Common myeloid progenitor, CD34-positive (primary cell): ENCODE data around the gene PIAS3.

Experiments
- CTCF ChIA-PET: fragments of 350-600 bp; sonication (Branson Sonifier 250); formaldehyde crosslinking; loops from one replicate; lab custom pipeline; 2021; ENCODE audit warnings: antibody characterized with exemption; lab: Charles Lee
- POLR2A ChIA-PET: fragments of 350-600 bp; sonication (Branson Sonifier 250); formaldehyde crosslinking; loops from one replicate; lab custom pipeline; 2021; ENCODE audit warnings: antibody characterized with exemption; lab: Charles Lee
- DNase-seq, 3 donors: peaks; one replicate each; pipeline versions ENCODE4 v3.0.0 to v3.0.0-alpha.2; 2013
- H3K27ac ChIP-seq, 2 experiments: 1 replicate in 1 of 2; 2 replicates in 1 of 2; pipeline ENCODE4 v1.7.0; 2013; ENCODE audit warnings: inconsistent platforms in 2 of 2, low read length in 2 of 2, mild to moderate bottlenecking in 2 of 2, low read depth in 1 of 2, moderate library complexity in 1 of 2; ENCODE audit not compliant: severe bottlenecking in 2 of 2, insufficient read depth in 1 of 2, poor library complexity in 1 of 2
- H3K27me3 ChIP-seq, 5 experiments: replicated peaks in 2 of 5; 1 replicate in 3 of 5; 2 replicates in 2 of 5; pipeline versions ENCODE4 v1.6.1 to v1.7.0; 2013; ENCODE audit warnings: low read length in 4 of 5, mild to moderate bottlenecking in 2 of 5, moderate library complexity in 2 of 5, inconsistent platforms in 1 of 5; ENCODE audit not compliant: insufficient read depth in 5 of 5, control insufficient read depth in 4 of 5
- H3K36me3 ChIP-seq, 4 experiments: 1 replicate in 2 of 4; 2 replicates in 2 of 4; pipeline versions ENCODE4 v1.6.1 to v1.7.0; 2013; ENCODE audit warnings: low read length in 3 of 4, control low read depth in 1 of 4, mild to moderate bottlenecking in 1 of 4; ENCODE audit not compliant: control insufficient read depth in 4 of 4, insufficient read depth in 4 of 4
- H3K4me1 ChIP-seq, 4 experiments: 1 replicate in 3 of 4; 2 replicates in 1 of 4; pipeline versions ENCODE4 v1.6.1 to v1.7.1; 2013; ENCODE audit warnings: low read length in 3 of 4, mild to moderate bottlenecking in 3 of 4, control low read depth in 1 of 4, inconsistent platforms in 1 of 4, moderate library complexity in 1 of 4; ENCODE audit not compliant: control insufficient read depth in 4 of 4, insufficient read depth in 4 of 4; ENCODE audit errors: control extremely low read depth in 1 of 4
- H3K4me3 ChIP-seq, 7 experiments: 1 replicate in 4 of 7; 2 replicates in 3 of 7; pipeline versions ENCODE4 v1.5.1 to v1.7.0; 2013; ENCODE audit warnings: mild to moderate bottlenecking in 7 of 7, low read length in 6 of 7, moderate library complexity in 6 of 7, inconsistent platforms in 2 of 7, low read depth in 2 of 7, control low read depth in 1 of 7; ENCODE audit not compliant: insufficient read depth in 4 of 7, control insufficient read depth in 1 of 7; ENCODE audit errors: extremely low read depth in 1 of 7
- H3K9me3 ChIP-seq, 5 experiments: 1 replicate in 4 of 5; 2 replicates in 1 of 5; pipeline versions ENCODE4 v1.6.1 to v1.7.1; 2013; ENCODE audit warnings: low read length in 4 of 5, mild to moderate bottlenecking in 2 of 5, inconsistent platforms in 1 of 5, low read depth in 1 of 5, moderate library complexity in 1 of 5; ENCODE audit not compliant: control insufficient read depth in 4 of 5, insufficient read depth in 2 of 5; ENCODE audit errors: control extremely low read depth in 1 of 5
- WGBS: methylation state at CpG from one replicate; pipeline ENCODE4 v1.1.5; 2013; ENCODE audit not compliant: insufficient coverage; 5-methylcytosine and 5-hydroxymethylcytosine counted together

The PIAS3 gene

GRCh38 chr1:145799806-145800205 lies 59.1 kb downstream of the PIAS3 start:
- Histone ChIP-seq H3K9me3 (peaks cover 4 to 27% (median 18%) of the 10 kb centered on the region in 5 experiments), H3K36me3 (peaks cover 0 to 5% (median 1%) of the 10 kb centered on the region in 4 experiments), H3K4me1 (peaks cover 2 to 10% (median 8%) of the 10 kb centered on the region in 4 experiments), H3K27ac (no peak overlapping the region), H3K4me3 (no peak overlapping the region), H3K27me3 (no peaks in the 10 kb centered on the region)
- no CpG with 5 or more reads among the region's 2 CpGs for WGBS
- POLR2A ChIA-PET, result no interaction called here
- DNase-seq, result no peak
- CTCF ChIA-PET, result no interaction called here
